Parathyroid adenoma (tissue), 2 donors: ENCODE data around the gene NDFIP2.
"Not testable (repeated sequence)": the region's sequence is repeated elsewhere in the genome, so short reads cannot be mapped to it uniquely, and the experiment has no call there.

ENCODE experiments used
- H2AFZ ChIP-seq: fragments of 300-600 bp; sonication (generic); one replicate; pipeline ENCODE4 v1.7.0; 2017; ENCODE audit warnings: antibody characterized with exemption, mild to moderate bottlenecking
- H3K27ac ChIP-seq: fragments of 300-600 bp; sonication (generic); one replicate; pipeline ENCODE4 v1.7.0; 2017
- H3K27me3 ChIP-seq: fragments of 300-600 bp; sonication (generic); one replicate; pipeline ENCODE4 v1.7.0; 2017; ENCODE audit warnings: low read length; ENCODE audit not compliant: control insufficient read depth, insufficient read depth
- H3K36me3 ChIP-seq: fragments of 300-600 bp; sonication (generic); one replicate; pipeline ENCODE4 v1.7.0; 2017; ENCODE audit warnings: low read length; ENCODE audit not compliant: control insufficient read depth, insufficient read depth
- H3K4me1 ChIP-seq: fragments of 300-600 bp; sonication (generic); one replicate; pipeline ENCODE4 v1.7.0; 2017; ENCODE audit warnings: control low read depth
- H3K4me2 ChIP-seq: fragments of 300-600 bp; sonication (generic); one replicate; pipeline ENCODE4 v1.7.0; 2017; ENCODE audit warnings: low read length
- H3K4me3 ChIP-seq: fragments of 300-600 bp; sonication (generic); one replicate; pipeline ENCODE4 v1.7.0; 2017; ENCODE audit warnings: low read depth, low read length
- H3K79me2 ChIP-seq: fragments of 300-600 bp; sonication (generic); one replicate; pipeline ENCODE4 v1.7.0; 2017; ENCODE audit warnings: control low read depth
- H3K9ac ChIP-seq: fragments of 300-600 bp; sonication (generic); one replicate; pipeline ENCODE4 v1.7.0; 2017; ENCODE audit warnings: mild to moderate bottlenecking
- H3K9me3 ChIP-seq: fragments of 300-600 bp; sonication (generic); one replicate; pipeline ENCODE4 v1.7.0; 2017; ENCODE audit warnings: low read length; ENCODE audit not compliant: control insufficient read depth
- TF ChIP-seq, protein P1 (sequence below): fragments of 300-600 bp; sonication (generic); IDR thresholded peaks from one replicate; pipeline ENCODE4 v1.7.0; 2017; ENCODE audit warnings: antibody characterized with exemption, mild to moderate bottlenecking
- donor health status: primary hyperparathyroidism.

NDFIP2 gene

DNA sequence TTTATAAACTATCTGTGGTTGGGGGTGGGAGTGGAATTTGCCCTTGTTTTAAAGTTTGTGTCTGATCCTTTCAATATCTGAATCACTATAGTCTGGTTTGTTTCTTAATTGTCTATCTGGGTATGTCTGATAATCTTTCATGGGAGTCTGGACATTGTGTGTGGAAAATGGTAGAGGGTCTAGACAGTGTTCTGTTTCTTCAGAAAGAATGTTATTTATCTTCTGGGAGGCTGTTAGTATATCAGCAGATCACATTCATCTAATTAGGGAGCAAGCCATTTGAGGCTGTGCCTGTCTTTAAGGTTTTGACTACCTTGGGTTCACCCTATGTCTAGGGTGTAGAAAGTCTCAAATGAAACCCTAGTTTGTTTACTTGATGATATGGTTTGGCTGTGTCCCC is 110.5 kb downstream of the NDFIP2 start:
- Histone ChIP-seq H3K79me2 (no peaks in the 10 kb centered on the region), H3K4me3 (no peak overlapping the region), H3K36me3 (no peaks in the 10 kb centered on the region), H3K4me2 (no peak overlapping the region), H3K4me1 (no peaks in the 10 kb centered on the region), H2AFZ (no peak overlapping the region), H3K9ac (no peak overlapping the region), H3K27ac (no peak overlapping the region), H3K9me3 (no peaks in the 10 kb centered on the region), H3K27me3 (no peaks in the 10 kb centered on the region)
- TF ChIP-seq, protein P1, sequence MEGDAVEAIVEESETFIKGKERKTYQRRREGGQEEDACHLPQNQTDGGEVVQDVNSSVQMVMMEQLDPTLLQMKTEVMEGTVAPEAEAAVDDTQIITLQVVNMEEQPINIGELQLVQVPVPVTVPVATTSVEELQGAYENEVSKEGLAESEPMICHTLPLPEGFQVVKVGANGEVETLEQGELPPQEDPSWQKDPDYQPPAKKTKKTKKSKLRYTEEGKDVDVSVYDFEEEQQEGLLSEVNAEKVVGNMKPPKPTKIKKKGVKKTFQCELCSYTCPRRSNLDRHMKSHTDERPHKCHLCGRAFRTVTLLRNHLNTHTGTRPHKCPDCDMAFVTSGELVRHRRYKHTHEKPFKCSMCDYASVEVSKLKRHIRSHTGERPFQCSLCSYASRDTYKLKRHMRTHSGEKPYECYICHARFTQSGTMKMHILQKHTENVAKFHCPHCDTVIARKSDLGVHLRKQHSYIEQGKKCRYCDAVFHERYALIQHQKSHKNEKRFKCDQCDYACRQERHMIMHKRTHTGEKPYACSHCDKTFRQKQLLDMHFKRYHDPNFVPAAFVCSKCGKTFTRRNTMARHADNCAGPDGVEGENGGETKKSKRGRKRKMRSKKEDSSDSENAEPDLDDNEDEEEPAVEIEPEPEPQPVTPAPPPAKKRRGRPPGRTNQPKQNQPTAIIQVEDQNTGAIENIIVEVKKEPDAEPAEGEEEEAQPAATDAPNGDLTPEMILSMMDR: no peak

DNA sequence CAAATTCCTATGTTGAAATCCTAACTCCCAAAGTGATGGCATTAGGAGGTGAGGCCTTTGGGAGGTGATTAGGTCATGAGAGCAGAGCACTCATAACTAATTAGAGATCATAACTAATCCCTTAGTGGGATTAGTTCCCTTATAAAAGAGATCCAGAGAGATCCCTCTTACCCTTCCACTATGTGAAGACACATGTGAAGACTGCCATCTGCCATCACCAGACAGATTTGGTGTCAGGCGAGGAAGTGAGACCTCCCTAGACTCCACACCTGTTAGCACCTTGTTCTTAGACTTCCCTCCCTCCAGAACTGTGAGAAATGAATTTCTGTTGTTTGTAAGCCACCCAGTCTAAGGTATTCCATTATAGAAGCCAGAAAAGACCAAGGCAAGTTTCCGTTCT is 112.2 kb downstream of the NDFIP2 start:
- TF ChIP-seq, protein P1: no peak
- Histone ChIP-seq H3K4me3 (no peak overlapping the region), H3K79me2 (no peaks in the 10 kb centered on the region), H3K9me3 (no peaks in the 10 kb centered on the region), H2AFZ (no peak overlapping the region), H3K27me3 (no peaks in the 10 kb centered on the region), H3K27ac (no peak overlapping the region), H3K4me2 (no peak overlapping the region), H3K4me1 (no peaks in the 10 kb centered on the region), H3K36me3 (no peaks in the 10 kb centered on the region), H3K9ac (no peak overlapping the region)

DNA sequence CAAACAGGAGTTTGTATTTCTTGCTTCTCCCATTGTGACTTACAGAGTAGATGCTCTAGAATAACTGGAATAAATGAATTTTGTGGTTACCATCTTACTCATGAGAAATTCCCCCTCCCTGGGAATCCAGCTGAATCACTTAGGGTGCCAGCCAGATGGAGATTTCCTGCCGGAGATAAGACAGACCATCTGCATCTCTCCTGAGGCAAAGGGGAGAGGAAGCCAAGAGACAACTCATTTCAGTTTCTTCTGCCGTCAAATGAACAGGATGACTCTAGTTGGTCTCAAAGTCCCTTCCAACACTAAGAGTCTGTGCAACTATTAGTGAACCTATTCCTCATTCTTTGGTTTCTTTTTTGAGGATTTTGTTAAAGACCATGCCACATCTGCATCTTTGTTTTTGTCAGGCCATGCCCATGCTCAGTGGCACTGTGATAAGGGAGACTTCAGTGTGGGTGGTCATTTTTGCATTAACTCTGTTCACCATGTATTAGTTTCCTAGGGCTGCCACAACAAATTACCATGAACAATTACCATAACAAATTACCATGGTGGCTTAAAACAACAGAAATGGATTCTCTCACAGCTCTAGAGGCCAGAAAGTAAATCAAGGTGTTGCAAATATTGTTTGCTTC is 112.8 kb downstream of the NDFIP2 start:
- Histone ChIP-seq H3K9ac (no peak overlapping the region), H3K79me2 (no peaks in the 10 kb centered on the region), H3K4me3 (no peak overlapping the region), H3K9me3 (no peaks in the 10 kb centered on the region), H3K36me3 (no peaks in the 10 kb centered on the region), H3K4me1 (no peaks in the 10 kb centered on the region), H2AFZ (no peak overlapping the region), H3K4me2 (no peak overlapping the region), H3K27ac (no peak overlapping the region), H3K27me3 (no peaks in the 10 kb centered on the region)
- TF ChIP-seq, protein P1: no peak

DNA sequence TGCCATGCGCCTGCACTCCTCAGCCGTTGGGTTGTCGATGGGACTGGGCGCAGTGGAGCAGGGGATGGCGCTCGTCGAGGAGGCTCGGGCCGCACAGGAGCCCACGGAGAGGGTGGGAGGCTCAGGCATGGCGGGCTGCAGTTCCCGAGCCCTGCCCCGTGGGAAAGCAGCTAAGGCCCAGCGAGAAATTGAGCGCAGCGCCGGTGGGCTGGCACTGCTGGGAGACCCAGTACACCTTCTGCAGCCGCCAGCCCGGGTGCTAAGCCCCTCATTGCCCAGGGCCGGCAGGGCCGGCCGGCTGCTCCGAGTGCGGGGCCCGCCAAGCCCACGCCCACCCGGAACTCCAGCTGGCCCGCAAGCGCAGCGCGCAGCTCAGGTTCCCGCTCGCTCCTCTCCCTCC is 119.2 kb downstream of the NDFIP2 start:
- not testable (repeated sequence) for H3K36me3 ChIP-seq, H3K4me3 ChIP-seq, H3K79me2 ChIP-seq, H3K4me1 ChIP-seq, H3K27ac ChIP-seq, H3K9ac ChIP-seq, H3K27me3 ChIP-seq, H2AFZ ChIP-seq, H3K9me3 ChIP-seq, H3K4me2 ChIP-seq

DNA sequence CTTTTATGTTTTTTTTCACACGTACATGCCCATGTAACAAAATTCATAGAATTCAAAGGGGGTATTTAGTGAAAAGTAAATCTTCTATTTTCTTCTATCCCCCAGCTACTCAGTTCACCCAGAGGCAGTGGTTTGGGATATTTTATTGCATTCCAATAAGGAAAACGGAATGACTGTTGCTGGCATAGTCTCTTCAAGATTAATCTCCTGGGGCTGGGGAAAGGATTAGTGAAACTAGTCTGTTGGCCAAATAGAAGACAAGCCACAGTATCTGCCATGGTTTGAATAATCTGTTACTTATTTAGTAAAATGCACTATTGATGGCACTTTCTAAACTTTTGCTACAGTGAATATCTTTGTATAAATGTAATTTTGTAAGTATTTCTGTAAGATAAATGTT is 122.0 kb downstream of the NDFIP2 start:
- Histone ChIP-seq H3K4me3 (no peak overlapping the region), H3K4me1 (no peaks in the 10 kb centered on the region), H3K36me3 (no peaks in the 10 kb centered on the region), H3K79me2 (no peaks in the 10 kb centered on the region), H3K27ac (no peak overlapping the region), H3K27me3 (no peaks in the 10 kb centered on the region), H3K4me2 (no peak overlapping the region), H3K9me3 (no peaks in the 10 kb centered on the region), H3K9ac (no peak overlapping the region), H2AFZ (no peak overlapping the region)
- TF ChIP-seq, protein P1: no peak
